Measurements from ENCODE around the gene UBTD2. TPM values are rescaled to one million over a fixed set of nuclear protein-coding genes. Genes with fewer than 3 reads are reported as not detected.

UBTD2 gene
- polyA plus RNA-seq, 3 donors = 58.3 to 68.7 (median 60.6) TPM

DNA sequence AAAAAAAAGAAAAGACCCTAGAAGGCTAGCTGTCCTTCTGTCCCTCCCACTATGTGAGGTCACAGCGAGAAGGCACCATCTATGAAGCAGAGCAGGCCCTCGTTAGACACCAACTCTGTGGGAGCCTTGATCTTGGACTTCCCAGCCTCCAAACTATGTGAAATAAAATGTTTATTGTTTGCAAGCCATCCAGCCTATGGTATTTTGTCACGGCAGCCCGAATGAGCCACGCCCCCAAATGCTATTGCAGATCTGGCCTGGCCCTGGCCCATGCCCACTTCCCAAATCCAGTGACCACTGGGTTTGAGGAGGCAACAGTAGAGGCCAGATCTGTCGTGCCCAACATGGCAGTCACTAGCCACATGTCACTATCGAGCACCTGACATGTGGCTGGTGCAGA lies 106.4 kb downstream of the UBTD2 start:
- no peak for DNase-seq

DNA sequence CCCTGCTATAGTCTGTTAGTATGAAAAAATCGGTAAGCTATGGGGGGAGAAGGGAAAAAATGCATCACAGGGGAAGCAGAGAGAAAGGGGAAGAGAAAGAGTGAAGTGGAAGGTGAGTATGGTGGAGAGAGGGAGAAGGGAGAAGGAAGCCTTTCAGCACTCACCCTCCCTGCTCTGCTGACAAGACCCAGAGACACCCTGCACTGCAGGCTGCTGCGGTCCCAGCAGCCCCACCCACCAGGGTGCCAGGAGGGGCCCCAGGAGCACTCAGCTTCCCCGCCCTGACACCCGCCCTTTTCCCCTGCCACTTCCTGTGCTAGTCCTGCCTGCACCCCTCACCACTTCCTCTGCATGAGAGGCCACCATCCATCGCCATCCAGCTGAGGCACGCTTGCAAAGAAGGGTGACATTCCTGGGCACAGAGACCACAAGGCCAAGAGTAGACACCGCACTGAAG lies 108.3 kb downstream of the UBTD2 start:
- no peak for DNase-seq

DNA sequence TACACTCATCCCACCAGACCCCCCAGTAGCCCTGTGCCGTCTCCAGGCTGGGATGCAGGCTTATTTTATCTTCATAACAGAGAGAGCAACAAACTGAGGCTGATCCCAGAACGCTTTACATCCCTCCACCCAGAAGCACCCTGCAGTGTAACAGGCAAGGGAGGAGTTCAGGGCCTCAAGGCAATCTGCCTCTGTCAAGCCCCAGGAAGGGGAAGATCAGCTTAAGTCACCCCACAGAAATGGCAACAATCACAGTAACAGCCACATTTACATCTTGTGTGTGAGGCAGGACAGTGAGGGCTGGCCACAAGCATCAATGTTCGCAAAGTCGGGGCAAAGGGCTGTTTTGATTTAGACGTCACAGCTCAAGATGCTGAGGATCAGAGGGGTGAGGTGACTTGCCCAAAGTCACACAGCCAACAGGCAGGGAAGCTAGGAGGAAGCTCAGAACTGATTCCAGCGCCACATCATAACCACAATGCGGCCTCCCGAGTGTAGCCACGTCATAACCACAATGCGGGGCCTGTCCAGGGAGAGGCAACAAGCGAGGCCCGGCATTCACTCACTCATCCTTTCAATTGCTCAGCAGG lies 109.9 kb downstream of the UBTD2 start:
- DNase-seq = no peak

DNA sequence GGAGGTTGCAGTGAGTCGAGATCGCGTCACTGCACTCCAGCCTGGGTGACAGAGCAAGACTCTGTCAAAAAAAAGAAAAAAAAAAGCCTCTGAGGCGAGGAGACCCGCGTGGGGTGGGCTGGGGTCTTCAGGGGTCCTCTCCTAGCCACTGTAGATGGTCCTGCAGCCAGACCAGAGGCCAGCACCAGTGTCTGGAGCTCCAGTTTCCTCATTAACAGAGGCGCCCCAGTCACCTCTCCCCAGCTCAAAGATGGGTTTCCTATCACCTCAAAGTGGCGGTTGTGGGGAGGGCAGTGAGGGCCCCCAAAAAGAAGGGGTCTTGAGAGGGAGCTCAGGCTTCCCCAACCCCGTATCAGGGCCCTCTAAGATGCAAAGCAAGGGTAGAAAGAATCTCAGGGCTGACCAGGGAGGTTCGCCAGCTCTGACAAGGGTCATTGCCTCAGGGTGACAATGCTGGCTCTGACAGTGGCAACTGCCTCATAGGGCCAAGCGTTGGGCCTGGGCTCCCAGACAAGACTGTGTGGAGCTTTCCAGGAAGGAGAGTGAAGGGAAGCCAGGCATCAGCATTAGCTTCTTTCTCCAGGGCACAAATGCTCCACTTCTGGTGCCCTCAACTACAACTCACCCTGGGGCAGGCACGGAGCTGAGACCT lies 110.5 kb downstream of the UBTD2 start:
- no peak for DNase-seq

DNA sequence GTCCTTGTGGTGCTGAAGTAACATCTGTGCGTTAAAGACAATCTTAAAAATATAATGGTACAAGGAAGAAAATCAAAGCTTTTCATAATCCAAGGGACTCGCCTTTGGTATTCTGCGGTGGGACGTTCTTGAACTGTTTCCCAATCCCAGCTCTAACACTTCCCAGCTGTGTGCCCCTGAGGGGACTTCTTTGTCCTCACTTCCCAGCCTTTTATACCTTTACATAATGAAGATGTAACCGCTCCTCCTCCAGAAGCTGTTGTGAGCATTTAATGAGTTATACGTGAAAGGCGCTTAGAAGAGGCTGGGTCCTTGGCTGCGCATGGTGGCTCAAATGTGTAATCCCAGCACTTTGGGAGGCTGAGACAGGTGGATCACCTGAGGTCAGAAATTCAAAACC lies 112.4 kb downstream of the UBTD2 start:
- DNase-seq = no peak

DNA sequence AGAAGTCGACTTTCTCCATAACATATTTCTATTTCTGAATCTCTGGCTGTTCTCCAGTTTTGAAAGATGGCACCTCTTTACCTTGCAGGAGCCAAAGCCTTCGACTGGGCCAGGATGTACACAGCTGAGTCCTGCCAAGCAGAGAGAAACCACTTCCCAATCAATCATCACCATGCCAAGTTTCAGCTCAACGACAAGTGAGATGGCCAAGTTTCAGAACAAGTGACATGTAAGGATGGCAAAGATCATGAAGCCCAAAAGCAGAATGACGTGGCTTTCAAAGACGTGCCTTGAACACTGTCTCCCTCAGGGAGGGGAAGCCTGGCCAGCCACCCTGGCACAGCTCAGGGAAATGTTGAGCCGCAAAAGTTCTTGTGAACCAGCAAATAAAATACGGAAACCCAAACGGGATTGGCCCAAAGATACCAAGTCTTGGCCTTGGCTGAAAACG lies 113.3 kb downstream of the UBTD2 start:
- no peak for DNase-seq

DNA sequence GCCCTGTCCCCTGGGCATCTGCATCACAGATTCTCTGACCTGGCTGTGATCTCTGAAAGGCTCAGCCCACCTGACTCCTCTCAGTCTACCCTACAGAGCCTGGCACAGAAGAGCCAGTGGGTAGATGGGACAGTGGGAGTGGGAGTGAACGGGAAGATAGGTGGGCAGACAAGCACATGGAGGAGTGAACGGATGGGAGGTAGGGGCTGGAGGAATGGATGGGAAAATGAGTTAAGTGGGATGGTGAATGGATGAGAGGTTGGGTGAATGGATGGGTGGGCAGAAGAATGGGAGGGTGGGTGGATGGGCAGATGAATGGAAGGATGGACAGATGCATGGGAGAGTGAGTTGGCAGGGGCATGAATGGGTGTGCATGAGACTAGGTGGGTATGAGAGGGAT lies 114.3 kb downstream of the UBTD2 start:
- DNase-seq = no peak

DNA sequence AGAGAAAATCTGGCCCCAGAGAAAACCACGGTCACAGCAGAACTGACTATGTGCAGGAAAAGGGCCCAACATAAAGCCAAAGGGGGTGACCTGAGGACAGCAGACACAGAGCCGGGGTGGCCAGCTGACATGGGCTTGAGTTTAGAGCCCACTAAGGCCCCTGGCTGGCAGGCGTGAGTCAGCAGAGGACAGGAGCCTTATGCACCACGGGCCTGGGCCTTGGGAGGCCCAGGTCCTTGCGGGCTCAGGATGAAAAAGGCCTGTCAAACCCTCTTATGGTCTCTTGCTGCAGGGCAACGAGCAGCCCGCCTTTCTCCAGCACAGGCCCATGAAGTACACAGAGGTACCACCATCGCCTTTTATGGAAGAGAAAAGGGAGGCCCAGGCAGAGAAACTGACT lies 115.3 kb downstream of the UBTD2 start:
- no peak for DNase-seq

DNA sequence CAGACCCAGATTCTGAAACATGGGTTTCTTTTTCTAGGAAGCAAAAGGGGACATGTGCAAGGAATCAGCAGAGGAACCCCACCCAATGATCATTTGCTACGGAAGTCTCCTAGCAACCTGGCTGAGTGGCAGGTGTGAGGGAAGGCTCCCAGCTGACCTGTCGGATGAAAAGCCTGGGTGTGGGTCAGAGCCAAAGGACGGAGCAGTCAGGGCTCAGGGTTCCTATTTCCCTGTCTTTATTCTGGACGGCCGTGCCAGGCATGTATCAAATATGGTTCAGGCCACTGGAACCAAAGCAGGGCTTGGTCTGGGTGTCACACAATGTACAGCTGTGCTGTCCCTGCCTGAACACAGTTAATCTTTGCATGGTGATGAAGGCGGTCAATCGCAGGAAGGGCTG lies 115.7 kb downstream of the UBTD2 start:
- DNase-seq = no peak

DNA sequence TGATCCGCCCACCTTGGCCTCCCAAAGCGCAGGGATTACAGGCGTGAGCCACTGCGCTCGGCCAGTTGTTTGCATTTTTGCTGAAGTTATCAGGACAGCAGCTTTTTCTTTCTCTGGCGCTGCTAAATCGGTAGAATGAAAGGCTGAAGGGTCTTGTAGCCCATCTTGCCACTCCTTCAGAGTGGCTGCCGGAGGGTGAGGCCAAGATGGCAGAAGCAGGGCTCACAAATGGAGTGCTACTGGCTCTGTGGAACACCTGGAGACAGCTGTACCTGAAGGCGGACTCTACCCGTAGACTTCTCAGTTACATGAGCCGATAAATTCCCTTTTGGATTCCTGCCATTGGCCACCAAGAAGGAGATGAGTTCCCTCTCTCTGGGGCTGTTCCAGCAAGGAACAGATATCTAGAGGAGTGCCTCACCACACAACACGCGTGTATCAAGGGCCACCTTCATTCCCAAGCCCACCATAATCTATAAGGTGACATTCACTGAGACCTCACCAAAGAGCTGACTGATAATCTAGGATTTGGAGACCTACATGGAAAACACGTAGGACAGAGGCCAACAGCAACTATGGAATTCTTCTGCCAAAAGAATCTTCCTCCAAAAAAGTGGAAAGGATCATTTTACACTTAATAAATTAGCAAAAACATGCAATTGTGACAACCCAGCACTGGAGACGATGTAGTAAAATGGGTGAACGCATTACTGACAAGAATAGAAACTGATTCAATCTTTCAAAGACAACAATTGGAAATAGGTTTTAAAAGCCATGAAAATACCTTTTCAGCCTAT lies 117.3 kb downstream of the UBTD2 start:
- DNase-seq = no peak

DNA sequence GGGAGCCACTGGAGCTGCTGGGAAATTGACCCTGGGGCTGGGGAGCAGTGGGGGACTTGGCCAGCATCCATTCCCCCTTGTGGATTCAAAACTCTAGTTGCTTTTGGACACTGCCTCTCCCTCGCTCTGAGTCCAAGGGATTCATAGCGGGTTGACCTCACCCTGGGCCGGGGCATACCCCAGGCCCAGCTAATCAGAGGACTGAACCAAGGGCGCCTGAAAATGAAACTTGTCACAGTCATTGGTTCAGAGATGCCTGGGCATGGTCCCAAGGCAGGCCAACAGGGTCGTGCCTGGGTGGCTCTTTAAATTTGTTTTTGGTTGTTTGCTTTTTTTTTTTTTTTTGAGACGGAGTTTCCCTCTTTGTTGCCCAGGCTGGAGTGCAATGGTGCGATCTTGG lies 118.1 kb downstream of the UBTD2 start:
- no peak for DNase-seq

DNA sequence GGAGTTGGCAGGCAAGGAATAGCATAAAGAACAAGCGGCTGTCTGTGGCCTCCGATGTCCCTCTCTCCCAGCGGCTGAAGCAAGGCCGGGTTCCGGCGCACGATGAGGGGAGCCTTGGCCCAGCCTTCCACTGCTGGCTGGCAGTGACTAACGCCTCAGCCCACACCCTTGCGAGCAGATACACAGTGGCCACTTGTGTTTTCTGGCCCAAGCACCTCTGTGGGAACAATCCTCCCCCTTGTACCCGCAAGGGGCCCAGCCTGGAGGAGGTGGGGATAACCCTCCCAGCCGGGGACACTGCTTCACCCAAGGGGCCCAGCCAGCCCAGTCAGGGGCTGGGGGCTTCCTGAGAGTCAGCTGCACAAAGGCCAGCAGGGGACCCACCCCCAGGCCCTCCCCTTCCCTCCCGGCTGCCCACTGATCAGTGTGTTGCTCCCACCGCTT lies 118.8 kb downstream of the UBTD2 start:
- DNase-seq = no peak

DNA sequence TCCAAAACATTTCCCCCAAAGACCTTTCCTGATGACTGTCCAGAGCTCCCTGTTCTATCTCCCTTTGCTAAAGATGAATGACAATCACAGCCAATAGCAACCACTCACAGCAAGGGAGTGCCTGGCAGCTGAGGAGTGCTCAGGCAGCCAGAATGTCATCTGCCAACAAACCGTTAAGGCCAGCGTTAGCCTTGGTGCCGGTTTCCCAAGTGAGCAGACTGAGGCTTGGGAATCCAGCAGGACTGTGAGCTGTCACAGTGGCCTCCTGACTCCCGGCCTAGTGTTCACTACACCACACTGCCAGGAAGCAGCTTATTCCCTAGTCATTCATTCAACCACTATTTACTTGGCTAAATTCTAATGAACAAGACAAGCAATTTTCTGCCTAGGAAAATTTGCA lies 120.2 kb downstream of the UBTD2 start:
- no peak for DNase-seq

DNA sequence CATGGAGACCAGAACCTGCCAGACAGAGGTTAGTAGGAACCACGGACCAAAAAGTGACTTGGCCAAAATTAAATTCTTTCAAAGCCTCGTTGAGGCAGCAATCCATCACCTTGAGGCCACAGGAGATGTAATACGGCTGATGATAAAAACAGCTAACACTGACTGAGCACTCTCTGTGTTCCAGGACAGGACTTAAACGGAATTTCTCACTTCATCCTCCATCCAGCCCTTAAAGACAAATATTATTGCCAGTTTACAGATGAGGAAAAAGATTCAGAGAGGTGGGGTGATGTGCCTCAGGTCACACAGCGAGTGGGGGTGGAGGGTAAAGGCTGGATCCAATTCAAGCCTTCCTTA lies 120.6 kb downstream of the UBTD2 start:
- DNase-seq = no peak

DNA sequence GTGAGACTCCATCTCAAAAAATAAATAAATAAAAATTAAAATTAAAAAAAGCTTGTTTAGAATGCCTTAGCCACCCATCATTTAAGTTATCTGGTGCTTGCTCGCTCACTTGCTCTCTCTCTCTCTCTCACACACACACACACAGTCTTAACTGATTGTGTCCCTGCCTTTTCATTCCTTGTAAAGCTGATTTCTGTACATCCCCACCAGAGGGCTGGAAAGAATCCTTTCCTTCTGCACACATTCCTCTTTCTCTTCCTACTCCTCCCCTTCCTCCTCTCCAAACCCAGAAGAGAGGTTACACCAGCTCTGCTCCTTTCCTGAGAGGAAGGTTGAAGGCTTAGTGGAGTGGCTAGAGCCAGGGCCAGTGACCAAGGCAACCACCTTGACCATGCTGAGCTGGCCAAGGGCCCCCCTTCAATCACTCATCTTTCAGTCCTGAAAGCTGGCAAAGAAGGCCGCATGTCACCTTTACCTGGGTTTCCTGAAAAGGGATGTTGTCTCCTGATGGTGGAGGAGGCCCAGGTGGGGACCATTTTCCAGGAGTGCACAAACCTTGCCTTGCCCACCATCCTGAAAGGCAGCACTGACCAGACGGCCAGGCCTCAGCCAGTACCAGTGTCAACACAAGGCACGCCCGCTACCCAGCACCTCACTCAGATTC lies 121.1 kb downstream of the UBTD2 start:
- no peak for DNase-seq

DNA sequence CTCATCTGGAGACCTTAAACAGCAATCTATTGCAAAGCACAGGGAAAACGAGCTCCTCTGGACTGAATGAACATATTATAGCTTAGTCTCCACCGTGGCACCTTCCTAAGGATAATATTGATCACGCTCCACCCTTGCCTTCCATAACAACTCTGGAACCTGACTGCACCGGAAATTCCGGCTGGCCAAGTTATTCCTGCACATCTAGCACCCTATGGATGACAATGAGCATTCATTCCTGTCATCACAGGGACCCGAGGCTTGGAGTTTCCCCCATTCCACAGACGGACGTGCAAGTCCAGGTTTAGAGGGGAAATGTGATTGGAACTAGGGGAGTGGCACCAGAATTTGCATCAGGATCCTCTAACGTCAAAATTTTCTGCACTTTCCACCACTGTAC lies 123.1 kb downstream of the UBTD2 start:
- DNase-seq = no peak

Other genes starting within 250 kb of the UBTD2 start
- gene STK10, start 95.5 kb downstream of the UBTD2 start, polyA plus RNA-seq (ENCODE audit: insufficient read length in 3 of 3) = 10 to 100 TPM; 15.4 to 19.0 (median 16.4) TPM
- not detected for gene EFCAB9, start 89.6 kb downstream of the UBTD2 start, polyA plus RNA-seq (ENCODE audit: insufficient read length in 3 of 3)
- gene SH3PXD2B, start 170.8 kb upstream of the UBTD2 start, polyA plus RNA-seq (ENCODE audit: insufficient read length in 3 of 3) = 10 to 100 TPM; 28.7 to 32.1 (median 29.1) TPM